HCT116 (cell line): Measurements from ENCODE around the gene THAP11.

ENCODE experiments used
- CTCF ChIP-seq, 3 experiments: fragments of 200-600 bp in 1 of 3; sonication (generic) in 1 of 3; IDR thresholded peaks in 2 of 3; conservative IDR thresholded peaks in 1 of 3; 2 replicates each; pipeline ENCODE4 v1.5.1; 2012 to 2017; ENCODE audit warnings: low read depth in 2 of 3, low read length in 2 of 3, antibody characterized with exemption in 1 of 3, borderline replicate concordance in 1 of 3, control low read depth in 1 of 3, mild to moderate bottlenecking in 1 of 3, mixed read lengths in 1 of 3, mixed run types in 1 of 3, moderate library complexity in 1 of 3; ENCODE audit not compliant: insufficient read depth in 1 of 3
- EZH2 ChIP-seq: fragments of 200-600 bp; sonication (generic); IDR thresholded peaks from 2 replicates; pipeline ENCODE4 v1.6.1; 2017; ENCODE audit warnings: antibody characterized with exemption, mixed run types
- EZH2phosphoT487 ChIP-seq: fragments of 200-600 bp; IDR thresholded peaks from 2 replicates; pipeline ENCODE4 v1.6.1; 2018; ENCODE audit warnings: antibody characterized with exemption, borderline replicate concordance
- JUND ChIP-seq: IDR thresholded peaks from 2 replicates; pipeline ENCODE4 v1.6.1; 2012
- POLR2A ChIP-seq: IDR thresholded peaks from 2 replicates; pipeline ENCODE4 v1.7.0; 2011; ENCODE audit warnings: borderline replicate concordance; ENCODE audit not compliant: insufficient read depth, insufficient read length; ENCODE audit errors: extremely low read depth
- POLR2AphosphoS5 ChIP-seq: IDR thresholded peaks from 2 replicates; pipeline ENCODE4 v1.6.1; 2011; ENCODE audit warnings: mild to moderate bottlenecking, low read depth, low read length, moderate library complexity
- REST ChIP-seq: IDR thresholded peaks from 2 replicates; pipeline ENCODE4 v1.6.1; 2012; ENCODE audit warnings: low read depth
- SP1 ChIP-seq: IDR thresholded peaks from 2 replicates; pipeline ENCODE4 v1.6.1; 2012; ENCODE audit warnings: low read depth
- SRF ChIP-seq: IDR thresholded peaks from 2 replicates; pipeline ENCODE4 v1.6.1; 2012; ENCODE audit warnings: low read depth
- YY1 ChIP-seq: IDR thresholded peaks from 2 replicates; pipeline ENCODE4 v1.6.1; 2011; ENCODE audit warnings: low read length, low read depth, moderate library complexity, mild to moderate bottlenecking; ENCODE audit not compliant: insufficient replicate concordance; ENCODE audit errors: extremely low read depth
- ZBTB33 ChIP-seq: IDR thresholded peaks from 2 replicates; pipeline ENCODE4 v1.6.1; 2011; ENCODE audit warnings: mild to moderate bottlenecking, low read length, moderate library complexity; ENCODE audit not compliant: insufficient replicate concordance; ENCODE audit errors: extremely low read depth
- ZNF274 ChIP-seq: fragments of 200-500 bp; sonication (Bioruptor generic); IDR thresholded peaks from 2 replicates; pipeline ENCODE4 v1.6.1; 2014; ENCODE audit warnings: mild to moderate bottlenecking, low read depth, low read length, inconsistent platforms

- TF ChIP-seq ZBTB33 (no peak), CTCF (IDR thresholded peaks at IDR 0.05 in 2 of 3, conservative IDR thresholded peaks at IDR 0.05 in 1 of 3; ENCODE audit: borderline replicate concordance in 1 of 3, insufficient read depth in 1 of 3, low read depth in 2 of 3, low read length in 2 of 3) (no peak), ZNF274 (no peak), POLR2A (no peak), REST (no peak), EZH2phosphoT487 (no peak), EZH2 (no peak), YY1 (no peak), SRF (no peak), JUND (no peak), POLR2AphosphoS5 (no peak), SP1 (no peak)
Observed at GRCh38 chr16:67811899-67812298, 30.2 kb upstream of the THAP11 start.
